ENCODE data around the gene KY. TPM values are rescaled to one million over a fixed set of nuclear protein-coding genes. Genes with fewer than 3 reads are reported as not detected.

Gene KY
- total RNA-seq, 1 experiment from 2014 or later: 0.05 TPM

DNA sequence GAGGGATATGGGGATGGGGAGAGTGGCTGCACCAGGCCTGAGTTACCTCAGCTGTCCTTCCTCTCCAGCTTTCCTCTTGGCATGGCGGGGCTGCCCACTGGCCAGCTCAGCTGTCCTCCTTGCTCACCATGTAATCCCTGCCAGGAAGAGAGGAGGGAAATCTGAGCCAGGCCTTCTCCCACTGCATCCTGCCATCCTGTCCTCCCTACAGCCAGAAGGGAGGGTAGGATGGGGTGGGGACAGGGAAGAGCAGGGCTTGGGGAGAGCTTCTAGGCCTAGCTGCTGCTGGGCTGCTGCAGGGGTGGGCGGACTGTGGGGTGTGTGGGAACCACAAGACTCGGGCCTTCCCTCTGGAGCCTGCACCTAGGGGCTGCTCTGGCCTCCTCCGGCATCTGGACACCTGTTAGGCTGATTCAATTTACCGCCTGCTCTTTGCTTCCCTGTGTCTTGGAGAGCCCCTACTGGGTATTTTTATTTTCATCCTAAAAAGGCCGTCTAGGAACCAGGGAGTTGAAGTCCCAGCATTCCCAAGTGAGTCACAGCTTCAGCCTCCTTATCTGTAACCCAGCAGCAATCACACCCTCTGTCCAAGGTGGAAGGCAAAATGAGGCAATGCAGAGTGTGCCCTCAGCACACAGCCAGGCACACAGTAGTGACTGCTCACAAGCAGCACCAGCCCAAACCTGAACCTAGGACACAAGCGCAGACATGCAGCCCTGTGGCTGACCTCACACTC is 13.1 kb upstream of the KY start:
- no peak overlapping the region for H3K27ac ChIP-seq
- H3K36me3 ChIP-seq: no peaks in the 10 kb centered on the region
- no peaks in the 10 kb centered on the region for H3K9me3 ChIP-seq (replicated peaks)
- no peak overlapping the region for H3K4me3 ChIP-seq
- peaks cover 10% of the 10 kb centered on the region for H3K4me1 ChIP-seq (replicated peaks)
- no peak for DNase-seq (ENCODE audit: low read depth in 1 of 2, low spot score in 2 of 2)
- H3K27me3 ChIP-seq (replicated peaks): no peaks in the 10 kb centered on the region

DNA sequence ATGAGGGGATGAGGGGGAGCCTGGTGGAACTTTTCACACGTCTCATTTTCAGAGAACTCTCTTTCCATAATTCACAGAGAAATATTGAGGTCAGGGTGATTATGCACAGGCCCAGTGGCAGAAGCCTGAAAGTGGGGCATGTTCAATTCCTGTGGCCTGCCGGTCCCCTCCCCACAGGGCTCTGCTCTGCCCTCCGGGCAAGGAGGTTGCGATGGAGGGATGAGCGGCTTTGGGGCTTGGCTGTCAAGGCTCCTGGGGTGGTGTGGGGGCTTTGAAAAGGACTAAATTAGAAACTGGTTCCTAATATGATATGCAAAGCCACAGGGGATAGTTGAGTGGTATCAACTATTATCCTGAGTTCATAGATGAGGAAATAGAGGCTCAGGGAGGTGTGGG is 9.2 kb upstream of the KY start:
- Histone ChIP-seq H3K27ac (no peak overlapping the region), H3K4me1 (replicated peaks) (no peaks in the 10 kb centered on the region), H3K36me3 (no peaks in the 10 kb centered on the region), H3K4me3 (no peak overlapping the region), H3K27me3 (replicated peaks) (no peaks in the 10 kb centered on the region), H3K9me3 (replicated peaks) (no peaks in the 10 kb centered on the region)
- no peak for DNase-seq (ENCODE audit: low read depth in 1 of 2, low spot score in 2 of 2)

DNA sequence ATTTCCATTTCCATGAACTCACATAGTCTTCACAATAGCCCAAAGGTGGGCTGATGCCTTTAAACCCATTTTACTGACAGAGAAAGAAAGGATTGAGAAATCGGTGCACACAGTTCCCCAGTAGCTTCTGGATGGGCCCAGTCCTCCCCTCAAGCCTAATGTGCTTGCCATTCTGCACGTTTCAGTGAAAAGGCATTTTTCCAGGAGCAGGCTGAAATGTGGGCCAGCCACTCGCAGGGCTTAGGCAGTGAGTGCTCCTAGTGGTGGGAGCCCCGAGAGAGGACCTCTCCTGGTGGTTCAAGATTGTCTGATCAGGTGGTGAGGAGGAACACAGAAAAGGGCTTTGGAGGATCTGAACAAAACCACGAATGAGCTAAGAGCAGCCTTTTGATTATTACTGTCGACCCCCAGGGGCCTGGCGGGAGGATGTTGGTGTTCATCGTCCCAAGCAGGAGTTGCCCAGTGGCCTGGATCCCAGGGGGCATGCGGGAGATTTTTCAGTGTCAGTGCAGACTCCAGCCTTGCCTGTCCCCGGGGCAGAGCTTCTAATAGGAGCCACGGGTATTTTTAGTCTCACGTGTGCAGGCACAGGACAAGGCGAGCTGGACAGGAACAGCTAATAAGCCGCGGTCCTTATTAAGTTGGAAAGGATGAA is 8.7 kb upstream of the KY start:
- H3K9me3 ChIP-seq (replicated peaks): no peaks in the 10 kb centered on the region
- no peak overlapping the region for H3K4me3 ChIP-seq
- H3K4me1 ChIP-seq (replicated peaks): no peaks in the 10 kb centered on the region
- H3K36me3 ChIP-seq: no peaks in the 10 kb centered on the region
- H3K27me3 ChIP-seq (replicated peaks): no peaks in the 10 kb centered on the region
- no peak for DNase-seq (ENCODE audit: low read depth in 1 of 2, low spot score in 2 of 2)
- no peak overlapping the region for H3K27ac ChIP-seq

DNA sequence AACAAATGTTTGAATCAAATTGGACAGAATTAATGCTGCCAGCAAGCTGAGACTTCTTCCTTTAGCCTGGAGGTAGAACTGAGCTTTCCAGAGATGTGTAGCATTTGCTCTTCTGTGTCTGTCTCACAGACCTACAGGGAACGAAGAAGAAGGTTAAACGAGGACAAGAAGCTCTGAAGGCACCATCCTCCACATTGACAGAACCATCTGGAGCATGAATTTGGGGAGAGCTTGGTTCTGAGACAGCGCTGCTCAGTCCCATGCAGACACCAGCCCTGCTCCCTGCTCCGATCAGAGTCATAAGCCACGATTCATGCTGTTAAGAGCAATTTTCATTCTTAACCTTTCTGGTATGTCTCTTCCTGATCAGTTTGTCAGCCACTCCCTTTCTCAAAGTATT is 7.7 kb upstream of the KY start:
- no peak for DNase-seq (ENCODE audit: low read depth in 1 of 2, low spot score in 2 of 2)
- Histone ChIP-seq H3K4me3 (no peak overlapping the region), H3K27ac (no peak overlapping the region), H3K4me1 (replicated peaks) (no peaks in the 10 kb centered on the region), H3K9me3 (replicated peaks) (no peaks in the 10 kb centered on the region), H3K36me3 (no peaks in the 10 kb centered on the region), H3K27me3 (replicated peaks) (no peaks in the 10 kb centered on the region)

DNA sequence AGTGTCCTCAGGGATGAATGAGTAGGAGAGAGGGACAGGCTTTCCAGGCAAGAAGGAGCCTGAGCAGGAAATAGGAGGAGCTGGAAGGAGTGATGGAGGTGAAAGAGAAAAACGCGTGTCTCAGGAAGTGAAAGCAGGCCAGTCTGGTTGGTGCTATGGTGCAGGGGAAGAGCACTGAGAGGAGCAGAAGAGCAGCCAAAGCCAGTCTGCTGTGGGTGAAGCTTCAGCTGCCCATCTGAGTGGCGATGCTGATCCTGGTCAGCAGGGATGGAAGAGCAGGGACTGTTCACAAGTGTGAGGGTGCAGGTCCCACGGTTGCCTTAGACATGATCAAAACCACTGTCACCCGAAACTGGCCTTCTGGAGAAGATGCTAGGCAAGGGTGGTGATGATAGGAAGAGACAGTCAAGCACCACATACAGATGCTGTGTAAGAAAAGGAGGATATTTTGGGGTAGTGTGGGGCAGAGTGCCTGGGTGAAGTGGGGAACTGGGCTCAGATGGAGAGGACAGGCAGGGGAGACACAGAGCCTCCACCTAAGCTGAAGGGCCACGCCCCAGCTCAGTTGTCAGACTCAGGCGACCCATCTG is 5.5 kb upstream of the KY start:
- Histone ChIP-seq H3K9me3 (replicated peaks) (no peaks in the 10 kb centered on the region), H3K4me3 (no peak overlapping the region), H3K27ac (no peak overlapping the region), H3K36me3 (no peaks in the 10 kb centered on the region), H3K4me1 (replicated peaks) (peaks cover 12% of the 10 kb centered on the region), H3K27me3 (replicated peaks) (no peaks in the 10 kb centered on the region)
- no peak for DNase-seq (ENCODE audit: low read depth in 1 of 2, low spot score in 2 of 2)

DNA sequence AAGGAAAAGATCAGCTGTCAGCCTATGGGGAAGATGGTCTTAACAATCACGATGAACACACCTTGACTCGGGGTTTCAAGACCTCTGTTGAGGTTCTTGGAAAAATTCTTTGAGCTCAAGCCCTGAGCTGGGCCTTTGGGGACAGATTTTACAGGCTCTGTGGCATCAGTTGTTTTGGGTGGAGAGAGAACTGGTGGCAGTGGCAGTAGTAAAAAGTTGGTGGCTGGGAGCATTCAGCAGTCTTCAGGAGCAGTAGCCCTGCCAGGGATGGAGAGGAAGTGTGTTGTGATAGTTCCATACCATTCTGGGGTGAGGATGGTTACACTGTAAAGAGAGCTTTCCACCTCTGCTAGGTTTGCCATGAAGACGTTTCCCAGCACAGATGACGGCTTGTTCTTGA is 4.9 kb upstream of the KY start:
- Histone ChIP-seq H3K27ac (no peak overlapping the region), H3K4me1 (replicated peaks) (peaks cover 18% of the 10 kb centered on the region), H3K36me3 (no peaks in the 10 kb centered on the region), H3K27me3 (replicated peaks) (no peaks in the 10 kb centered on the region), H3K9me3 (replicated peaks) (no peaks in the 10 kb centered on the region), H3K4me3 (no peak overlapping the region)
- DNase-seq (ENCODE audit: low read depth in 1 of 2, low spot score in 2 of 2): no peak

DNA sequence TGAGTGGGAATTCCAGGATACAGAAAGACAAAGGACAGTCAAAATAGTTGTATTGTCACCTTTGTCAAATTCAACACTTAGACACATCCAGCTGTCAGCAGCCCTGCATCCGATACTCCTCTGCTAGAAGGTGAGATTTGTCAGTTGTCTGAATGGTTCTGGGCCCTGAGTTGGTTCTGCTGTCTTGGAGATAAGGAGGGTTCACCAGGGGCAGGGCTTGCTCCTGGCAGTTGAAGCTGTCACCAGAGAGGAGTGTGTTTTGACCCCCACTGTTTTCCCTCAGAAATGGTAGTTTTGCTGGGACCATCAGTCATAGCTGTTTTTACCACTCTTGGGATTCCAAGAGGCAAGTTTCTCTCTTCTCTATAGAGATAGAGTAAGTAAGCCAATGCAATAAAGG is 3.2 kb upstream of the KY start:
- H3K27me3 ChIP-seq (replicated peaks): no peaks in the 10 kb centered on the region
- no peak overlapping the region for H3K4me3 ChIP-seq
- H3K27ac ChIP-seq: no peak overlapping the region
- H3K4me1 ChIP-seq (replicated peaks): peaks cover 23% of the 10 kb centered on the region
- no peak for DNase-seq (ENCODE audit: low read depth in 1 of 2, low spot score in 2 of 2)
- no peaks in the 10 kb centered on the region for H3K9me3 ChIP-seq (replicated peaks)
- H3K36me3 ChIP-seq: no peaks in the 10 kb centered on the region

DNA sequence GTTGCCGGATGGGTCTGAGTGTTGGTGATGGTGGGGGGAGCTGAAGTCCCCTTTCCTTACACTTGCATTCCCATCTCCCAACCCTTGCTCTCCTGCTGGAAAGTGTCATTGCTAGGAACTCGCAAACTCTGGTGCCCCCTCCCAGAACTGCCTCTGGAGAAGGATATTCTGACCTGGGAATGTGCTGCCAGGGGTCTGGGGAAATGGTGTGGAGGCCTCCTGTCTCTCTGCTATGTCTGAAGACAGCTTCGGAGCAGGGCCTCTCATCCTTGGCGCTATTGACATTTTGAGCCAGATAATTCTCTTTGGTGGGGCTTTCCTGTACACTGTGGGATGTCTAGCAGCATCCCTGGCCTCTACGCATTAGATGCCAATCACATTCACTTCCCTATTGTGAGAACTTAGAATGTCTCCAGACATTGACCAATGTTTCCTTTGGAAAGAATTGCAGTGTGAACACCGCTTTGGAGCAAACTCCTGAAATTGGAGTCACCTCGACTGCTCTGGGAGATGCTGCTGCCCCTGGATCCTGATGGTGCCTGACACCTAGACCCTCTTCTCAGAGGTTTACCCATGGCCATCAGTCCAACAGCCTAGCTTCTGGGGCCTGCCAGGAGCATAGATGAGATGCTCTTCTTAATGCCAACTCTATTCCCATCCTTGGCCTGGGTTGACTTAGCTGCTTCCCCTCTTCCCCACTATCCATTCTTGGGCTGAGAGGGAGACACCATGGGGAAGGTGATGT is 2.2 kb upstream of the KY start:
- H3K36me3 ChIP-seq: no peaks in the 10 kb centered on the region
- peaks cover 23% of the 10 kb centered on the region for H3K4me1 ChIP-seq (replicated peaks)
- H3K27me3 ChIP-seq (replicated peaks): no peaks in the 10 kb centered on the region
- no peaks in the 10 kb centered on the region for H3K9me3 ChIP-seq (replicated peaks)
- H3K27ac ChIP-seq: no peak overlapping the region
- H3K4me3 ChIP-seq: no peak overlapping the region
- no peak for DNase-seq (ENCODE audit: low read depth in 1 of 2, low spot score in 2 of 2)

DNA sequence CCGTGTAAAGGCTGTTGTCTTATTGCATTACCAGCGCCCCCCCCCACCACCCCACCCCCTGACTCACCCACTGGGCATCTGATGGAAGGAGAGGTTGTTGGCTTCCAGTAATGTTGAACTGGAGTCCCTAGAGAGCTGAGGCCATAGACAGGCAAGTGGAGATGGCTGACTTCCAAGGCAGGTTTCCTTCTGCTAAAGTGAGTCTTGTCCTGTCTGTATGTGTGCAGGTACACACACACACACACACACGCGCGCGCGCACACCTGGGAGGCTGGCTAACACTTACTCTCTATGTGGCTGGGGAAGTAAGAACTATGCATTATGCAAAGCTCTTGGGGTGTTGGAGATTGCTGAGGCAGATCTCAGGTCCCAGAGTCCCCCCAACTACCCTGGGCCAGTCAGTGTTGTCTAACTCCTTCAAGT is 1.6 kb upstream of the KY start:
- no peak overlapping the region for H3K27ac ChIP-seq
- H3K27me3 ChIP-seq (replicated peaks): no peaks in the 10 kb centered on the region
- no peaks in the 10 kb centered on the region for H3K36me3 ChIP-seq
- DNase-seq (ENCODE audit: low read depth in 1 of 2, low spot score in 2 of 2): peak in 1 of 2 experiments; percentile 20
- no peak overlapping the region for H3K4me3 ChIP-seq
- H3K4me1 ChIP-seq (replicated peaks): peaks cover 23% of the 10 kb centered on the region
- H3K9me3 ChIP-seq (replicated peaks): no peaks in the 10 kb centered on the region

DNA sequence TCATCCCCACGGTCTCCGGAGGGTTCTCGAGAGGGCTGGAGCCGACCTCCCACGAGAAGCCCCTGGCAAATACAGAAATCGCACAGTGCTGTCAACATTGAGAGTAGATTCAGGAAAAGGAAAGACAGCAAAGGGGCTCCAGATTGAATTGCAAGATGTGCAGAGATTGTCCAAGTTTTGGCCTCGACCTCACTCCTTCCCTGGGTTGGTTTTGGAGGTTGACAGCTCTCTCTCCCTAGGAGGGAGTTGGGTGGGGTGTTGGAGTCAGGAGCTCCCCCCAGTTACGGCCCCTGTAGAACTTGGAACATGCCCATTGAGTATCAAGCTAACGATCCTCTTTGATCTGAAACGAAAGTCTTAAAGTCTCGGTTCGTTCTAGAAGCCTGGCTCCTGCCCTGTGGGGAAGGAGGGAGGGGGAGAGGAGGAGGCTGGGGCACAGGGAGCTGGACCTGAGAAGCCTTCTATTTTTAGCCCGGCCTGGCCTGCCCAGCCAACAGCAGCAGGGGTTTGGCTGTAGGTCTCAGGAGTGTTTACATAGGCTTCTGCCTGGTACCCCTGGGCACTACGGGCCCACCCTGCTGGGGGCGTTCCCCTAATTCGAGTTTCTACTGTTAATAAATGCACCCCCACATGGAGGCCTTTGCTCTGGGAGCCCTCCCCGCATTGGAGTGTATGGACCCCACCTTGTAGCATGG is 672 bp upstream of the KY start:
- Histone ChIP-seq H3K9me3 (replicated peaks) (no peaks in the 10 kb centered on the region), H3K4me1 (replicated peaks) (peaks cover 23% of the 10 kb centered on the region), H3K4me3 (peak overlapping the region; percentile 31), H3K27me3 (replicated peaks) (no peaks in the 10 kb centered on the region), H3K27ac (no peak overlapping the region), H3K36me3 (no peaks in the 10 kb centered on the region)
- DNase-seq (ENCODE audit: low read depth in 1 of 2, low spot score in 2 of 2): no peak

DNA sequence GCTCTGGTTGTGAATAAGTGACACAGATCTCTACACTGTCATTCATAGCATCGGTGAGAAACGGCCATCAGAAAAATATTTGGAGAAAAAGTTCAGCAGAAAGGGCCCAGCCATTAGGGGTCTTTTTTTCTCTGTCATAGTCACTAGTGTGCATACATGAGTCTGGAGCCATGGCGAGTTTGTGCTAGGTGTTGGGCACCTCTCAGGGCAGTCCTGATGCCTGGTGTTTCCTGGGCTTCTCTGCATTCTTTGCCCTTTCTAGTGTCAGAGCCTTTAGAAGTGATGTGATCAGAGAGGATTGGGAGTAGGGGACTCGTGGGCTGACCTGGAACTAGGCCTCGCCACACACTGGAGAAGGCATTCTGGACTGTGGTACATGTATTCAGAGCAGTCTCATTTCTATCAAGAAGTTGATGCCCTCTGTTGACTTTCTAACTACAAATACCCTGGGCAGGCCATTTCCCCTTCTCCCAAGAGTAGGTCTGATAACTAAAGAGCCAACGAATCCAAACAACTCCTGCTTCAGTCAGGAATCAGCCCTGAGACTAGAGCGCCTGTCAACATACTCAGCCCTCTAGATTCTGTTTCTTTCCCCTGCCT is 1.6 kb downstream of the KY start:
- Histone ChIP-seq H3K9me3 (replicated peaks) (no peaks in the 10 kb centered on the region), H3K4me1 (replicated peaks) (peaks cover 23% of the 10 kb centered on the region), H3K27me3 (replicated peaks) (no peaks in the 10 kb centered on the region), H3K27ac (no peak overlapping the region), H3K36me3 (no peaks in the 10 kb centered on the region), H3K4me3 (no peak overlapping the region)
- no peak for DNase-seq (ENCODE audit: low read depth in 1 of 2, low spot score in 2 of 2)

DNA sequence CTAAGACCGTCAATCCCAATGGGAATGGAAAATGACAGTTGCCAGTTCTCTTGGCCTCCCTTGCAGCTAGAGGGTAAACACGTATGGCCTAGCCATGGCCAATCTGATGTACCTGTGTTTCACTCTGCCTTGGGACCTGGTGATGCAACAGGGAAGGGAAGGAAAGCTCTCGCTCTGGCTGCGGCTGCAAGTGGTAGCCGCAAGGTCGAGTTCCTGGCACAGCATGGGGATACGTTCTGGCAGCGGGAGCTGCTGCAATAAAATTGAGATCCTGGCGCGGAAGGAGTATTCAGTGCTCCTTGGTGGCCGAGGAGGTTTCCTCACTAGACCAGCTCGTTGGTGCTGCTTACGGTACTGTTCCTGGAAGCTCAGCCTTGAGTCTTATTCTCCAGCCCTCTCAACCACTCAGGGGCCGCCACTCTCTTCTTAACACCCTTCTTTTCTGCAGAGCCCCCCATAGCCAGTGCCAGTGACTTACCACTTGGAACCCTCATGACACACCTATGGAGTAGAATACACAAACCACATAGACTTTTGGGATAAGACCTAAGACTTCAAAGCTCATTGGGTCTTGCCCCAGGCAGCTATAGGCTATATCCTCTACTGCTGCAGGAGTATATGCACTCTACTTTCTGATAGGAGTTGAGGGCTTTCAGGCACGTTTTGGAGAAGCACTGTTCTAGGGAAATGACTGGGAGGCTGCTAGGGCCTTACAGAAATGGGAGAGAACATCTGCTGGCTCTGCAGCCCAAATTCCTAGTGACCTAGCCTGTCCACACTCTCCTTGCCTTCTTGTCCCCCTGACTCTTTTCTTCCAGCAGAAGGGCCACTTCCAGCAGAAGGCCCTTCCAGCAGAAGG is 2.7 kb downstream of the KY start:
- Histone ChIP-seq H3K27me3 (replicated peaks) (no peaks in the 10 kb centered on the region), H3K27ac (no peak overlapping the region), H3K4me1 (replicated peaks) (peaks cover 23% of the 10 kb centered on the region), H3K9me3 (replicated peaks) (no peaks in the 10 kb centered on the region), H3K4me3 (no peak overlapping the region), H3K36me3 (no peaks in the 10 kb centered on the region)
- DNase-seq (ENCODE audit: low read depth in 1 of 2, low spot score in 2 of 2): no peak
